Epidermal melanocyte (primary cell): ENCODE results near the gene DOCK2.
A peak's percentile ranks its signal among the peaks of the same experiment; 100 is the strongest.
"Not testable (repeated sequence)": the region's sequence is repeated elsewhere in the genome, so short reads cannot be mapped to it uniquely, and the experiment has no call there.

Source experiments
- DNase-seq: peaks from one replicate; pipeline ENCODE4 v3.0.0; 2011; ENCODE audit warnings: low spot score; ENCODE audit not compliant: insufficient read length

The DOCK2 gene

GRCh38 chr5:170087168-170087817, 450.2 kb downstream of the DOCK2 start:
- no peak for DNase-seq

- DNase-seq, result no peak
Measured at GRCh38 chr5:170092455-170093101, 455.5 kb downstream of the DOCK2 start.

- not testable (repeated sequence) for DNase-seq
Measured at GRCh38 chr5:170094329-170094728, 457.3 kb downstream of the DOCK2 start.

GRCh38 chr5:170095646-170096045, 458.6 kb downstream of the DOCK2 start:
- DNase-seq, result no peak

- DNase-seq, result no peak
Measured at GRCh38 chr5:170097934-170098333, 460.9 kb downstream of the DOCK2 start.

- peak; percentile 59 for DNase-seq
Measured at GRCh38 chr5:170100066-170100943, 463.2 kb downstream of the DOCK2 start.

- DNase-seq, result no peak
Measured at GRCh38 chr5:170103447-170103846, 466.4 kb downstream of the DOCK2 start.

- no peak for DNase-seq
Measured at GRCh38 chr5:170104299-170104698, 467.2 kb downstream of the DOCK2 start.

- no peak for DNase-seq
Measured at GRCh38 chr5:170104710-170105109, 467.6 kb downstream of the DOCK2 start.

GRCh38 chr5:170105642-170106611, 468.9 kb downstream of the DOCK2 start, which contains the start of gene FOXI1:
Gene FOXI1, plus strand, starts transcription at chr5:170105897. Its CDS starts 61 bp downstream, at chr5:170105958.
- no peak for DNase-seq

GRCh38 chr5:170107674-170108073, 470.6 kb downstream of the DOCK2 start:
- no peak for DNase-seq

- no peak for DNase-seq
Measured at GRCh38 chr5:170108266-170108785, 471.3 kb downstream of the DOCK2 start.

- no peak for DNase-seq
Measured at GRCh38 chr5:170109059-170110031, 472.3 kb downstream of the DOCK2 start.

GRCh38 chr5:170110403-170111087, 473.5 kb downstream of the DOCK2 start:
- DNase-seq, result no peak

- no peak for DNase-seq
Measured at GRCh38 chr5:170111088-170111785, 474.2 kb downstream of the DOCK2 start.

- no peak for DNase-seq
Measured at GRCh38 chr5:170112876-170113521, 475.9 kb downstream of the DOCK2 start.

GRCh38 chr5:170113522-170113900, 476.4 kb downstream of the DOCK2 start:
- no peak for DNase-seq

GRCh38 chr5:170114271-170114670, 477.2 kb downstream of the DOCK2 start:
- no peak for DNase-seq
